H4 (cell line): ENCODE measurements around the gene CPXM2. TPM values are rescaled to one million over a fixed set of nuclear protein-coding genes. Genes with fewer than 3 reads are reported as not detected.

Experiments
- DNase-seq: peaks from one replicate; pipeline ENCODE4 v3.0.0-alpha.2; 2015; ENCODE audit warnings: low spot score
- total RNA-seq: library from RNA; depleted of rRNA; stranded (reverse); fragments of >200 nt; shearing (Covaris generic); gene quantifications from 2 replicates; pipeline ENCODE4 v1.2.3, GENCODE V29; 2014

The CPXM2 gene
- total RNA-seq, 1 experiment from 2014 or later: not detected

DNA sequence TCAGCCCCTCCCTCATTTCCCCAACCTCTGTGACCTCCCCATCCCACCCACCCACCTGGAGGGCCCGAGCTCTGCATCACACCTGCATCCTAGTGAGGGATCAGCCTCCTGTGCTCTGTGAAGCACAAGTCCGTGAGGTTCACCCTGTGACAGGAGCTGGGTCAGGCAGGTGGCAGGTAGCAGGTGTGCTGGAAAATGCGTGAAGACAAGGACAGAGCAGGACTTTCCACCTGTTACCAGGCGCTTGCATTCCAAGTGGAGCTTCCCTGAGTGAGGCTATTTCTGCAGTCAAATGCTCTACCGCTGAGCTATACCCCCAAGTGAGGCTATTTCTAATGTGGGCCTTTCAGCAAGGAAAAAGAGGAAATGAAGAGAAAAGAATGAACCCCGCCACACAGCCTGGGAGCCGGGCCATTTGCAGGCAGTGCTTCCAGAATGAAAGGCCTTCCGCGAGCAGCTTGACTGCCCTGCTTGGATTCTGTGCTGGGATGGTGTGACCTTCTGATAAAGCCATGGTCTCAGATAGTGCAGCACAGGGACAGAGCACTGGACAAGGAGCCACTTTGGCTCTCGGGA lies 13.3 kb upstream of the CPXM2 start:
- DNase-seq: no peak

DNA sequence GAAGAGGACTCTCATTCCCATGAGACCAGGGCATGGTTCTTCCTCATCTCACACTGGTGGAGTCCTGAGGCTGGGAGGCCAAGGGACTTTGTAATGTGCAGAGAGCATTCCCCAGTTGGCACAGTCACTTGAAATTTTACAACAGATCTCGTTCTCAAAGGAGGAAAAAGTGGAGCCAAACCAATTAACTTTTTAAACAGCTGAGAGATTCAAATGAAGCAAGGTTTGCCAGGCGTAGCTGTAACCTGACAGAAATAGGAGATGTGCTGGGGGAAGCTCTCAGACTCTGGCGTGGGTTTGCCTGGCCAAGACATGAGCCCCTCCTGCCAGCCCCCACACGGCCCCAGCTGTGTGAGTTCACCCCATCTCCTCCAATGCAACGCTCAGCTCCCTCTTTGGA lies 12.0 kb upstream of the CPXM2 start:
- DNase-seq: no peak

DNA sequence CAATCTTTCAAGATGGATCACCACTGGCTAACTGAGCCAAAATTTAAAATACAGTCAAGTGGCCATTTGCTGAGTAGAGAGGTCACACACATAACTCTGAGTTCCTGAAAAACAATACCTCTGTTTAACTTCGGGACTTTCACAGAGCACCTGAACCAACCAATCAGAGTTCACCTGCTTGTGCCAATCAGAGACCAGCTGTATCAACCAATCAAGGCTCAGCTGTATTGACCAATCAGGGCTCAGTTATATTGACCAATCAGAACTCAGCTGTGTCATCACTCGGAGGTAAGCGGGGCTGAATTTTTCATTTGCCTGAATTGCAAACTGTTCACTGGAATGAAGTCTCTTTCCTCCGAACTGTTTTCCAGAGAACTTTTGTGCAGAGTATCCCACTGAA lies 10.0 kb upstream of the CPXM2 start:
- no peak for DNase-seq

GRCh38 chr10:123897146-123897545 lies 5.5 kb upstream of the CPXM2 start:
- no peak for DNase-seq

DNA sequence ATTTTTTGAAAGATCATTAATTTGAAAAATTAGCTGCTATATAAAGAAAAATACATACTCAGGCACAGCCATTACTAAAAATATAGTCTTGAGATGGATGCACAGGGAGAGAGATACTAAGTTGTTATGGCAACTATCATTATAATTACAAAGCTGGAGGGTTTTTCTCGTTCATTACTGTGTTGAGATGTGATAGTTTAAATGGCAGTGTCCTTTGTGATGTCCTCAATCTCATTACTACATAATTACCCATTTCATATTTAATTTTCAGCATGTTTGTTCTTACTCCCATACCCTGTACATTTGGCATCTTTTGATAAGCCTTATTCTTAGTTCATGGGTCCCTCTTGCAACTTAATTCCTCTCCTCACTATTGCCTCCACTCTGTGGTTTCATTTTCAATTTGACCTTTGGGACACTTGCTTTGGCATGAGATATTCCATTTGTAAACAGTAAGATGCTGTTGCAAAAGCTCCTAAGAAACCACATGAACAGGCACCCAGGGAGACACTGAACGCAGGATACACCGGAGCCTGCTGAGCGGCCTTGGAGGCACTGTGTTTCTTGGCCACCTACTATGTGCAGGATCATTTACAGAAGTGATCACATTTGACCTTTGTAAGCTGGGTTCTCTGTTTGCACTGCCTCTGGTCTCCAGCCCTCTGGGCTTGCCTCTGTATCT lies 4.8 kb upstream of the CPXM2 start:
- peak; percentile 16 for DNase-seq

- DNase-seq: no peak
Observed at GRCh38 chr10:123893651-123894050, 2.0 kb upstream of the CPXM2 start.

GRCh38 chr10:123890756-123891143 lies 857 bp downstream of the CPXM2 start:
- no peak for DNase-seq

DNA sequence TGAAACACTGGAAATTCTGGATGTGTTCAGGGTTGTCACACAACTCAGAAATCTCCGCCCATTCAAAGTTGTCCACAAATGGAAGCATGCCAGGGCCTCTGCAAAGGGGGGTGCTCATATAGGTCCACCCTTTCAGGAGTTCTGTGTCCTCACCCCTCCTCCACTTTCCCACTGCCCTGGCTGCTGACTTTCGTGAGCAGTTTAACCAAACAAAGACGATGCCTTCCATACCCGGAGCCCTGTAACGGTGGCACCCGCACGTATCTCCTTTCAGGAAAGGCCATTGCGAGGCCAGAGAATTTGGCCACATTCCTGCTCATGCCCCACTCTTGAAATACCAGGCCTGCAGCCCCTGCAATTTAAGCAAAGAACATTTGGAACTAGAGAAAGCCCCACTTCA lies 1.4 kb downstream of the CPXM2 start:
- no peak for DNase-seq

- DNase-seq: no peak
Observed at GRCh38 chr10:123889821-123890220, 1.8 kb downstream of the CPXM2 start.

DNA sequence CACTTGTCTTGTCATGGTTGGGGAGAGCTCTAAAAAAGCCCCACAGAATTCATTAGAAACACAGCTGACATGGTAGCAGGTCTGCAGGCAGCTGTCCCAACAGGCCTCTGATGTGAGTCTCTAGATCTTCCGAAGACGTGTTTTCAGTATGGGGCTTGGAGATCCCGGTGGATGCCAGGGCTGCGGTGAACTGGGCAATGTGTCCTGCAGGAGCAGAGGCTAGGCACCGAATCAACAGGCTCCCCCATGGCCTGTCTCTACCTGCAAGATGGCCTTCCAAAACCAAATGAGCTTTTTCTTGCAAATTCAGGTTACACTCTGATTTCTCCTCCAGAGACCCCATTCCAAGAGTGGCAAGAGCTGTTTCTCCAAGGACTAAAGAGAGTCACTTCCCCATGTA lies 2.9 kb downstream of the CPXM2 start:
- DNase-seq: no peak

DNA sequence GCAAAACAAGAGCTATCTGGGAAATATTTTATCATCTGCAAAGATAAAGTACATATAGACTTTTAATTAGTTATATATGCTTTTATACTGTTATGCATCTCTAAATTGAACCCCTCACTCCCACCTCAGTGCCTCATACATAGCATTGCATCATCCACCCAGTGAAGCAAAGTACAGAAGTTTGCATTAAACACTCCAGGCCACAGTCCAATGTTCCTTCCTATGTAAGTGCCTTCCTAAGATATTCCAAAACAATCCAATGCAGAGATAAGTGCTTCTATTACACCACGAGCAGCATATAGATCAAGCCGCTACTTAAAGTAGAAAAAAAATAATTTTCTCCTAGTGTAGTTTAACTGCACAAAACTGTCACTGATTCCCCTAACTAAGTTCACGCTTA lies 3.4 kb downstream of the CPXM2 start:
- DNase-seq: no peak

- DNase-seq: no peak
Observed at GRCh38 chr10:123886292-123886691, 5.3 kb downstream of the CPXM2 start.

DNA sequence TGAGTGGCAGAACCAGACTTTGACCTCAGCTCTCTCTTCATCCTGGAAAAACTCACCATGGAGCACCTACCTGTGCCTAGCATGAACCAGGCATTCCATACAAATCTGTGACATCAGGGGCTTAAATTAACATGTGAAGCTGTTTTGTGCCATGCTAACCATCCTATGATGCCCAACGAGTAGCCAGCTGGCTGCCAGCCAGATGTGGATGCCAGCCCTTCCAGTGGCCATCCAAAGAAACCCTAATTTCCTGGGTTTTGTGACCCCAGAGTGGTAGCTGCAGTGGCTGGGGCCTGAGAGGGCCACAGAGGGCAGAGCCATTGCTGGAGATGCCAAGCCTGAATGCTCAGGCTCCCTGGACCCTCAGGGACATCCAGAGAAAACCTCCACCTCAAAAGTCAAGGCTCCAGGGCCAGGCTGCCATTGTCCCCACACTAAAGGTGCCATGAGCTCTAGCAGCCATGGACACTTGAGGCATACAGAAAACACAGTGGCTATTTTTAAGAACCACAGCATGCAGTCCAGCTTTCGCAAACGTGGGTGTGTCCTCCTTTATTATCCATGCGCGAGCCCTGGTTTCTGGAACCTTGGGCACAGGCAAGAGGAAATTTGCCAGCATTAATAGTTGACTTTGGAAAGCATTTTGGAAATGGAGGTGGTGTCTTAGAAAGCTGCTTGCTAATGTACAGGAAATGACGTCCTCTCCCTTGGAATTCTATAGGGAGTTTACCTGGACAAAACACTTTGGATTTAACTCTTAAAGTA lies 6.0 kb downstream of the CPXM2 start:
- no peak for DNase-seq

DNA sequence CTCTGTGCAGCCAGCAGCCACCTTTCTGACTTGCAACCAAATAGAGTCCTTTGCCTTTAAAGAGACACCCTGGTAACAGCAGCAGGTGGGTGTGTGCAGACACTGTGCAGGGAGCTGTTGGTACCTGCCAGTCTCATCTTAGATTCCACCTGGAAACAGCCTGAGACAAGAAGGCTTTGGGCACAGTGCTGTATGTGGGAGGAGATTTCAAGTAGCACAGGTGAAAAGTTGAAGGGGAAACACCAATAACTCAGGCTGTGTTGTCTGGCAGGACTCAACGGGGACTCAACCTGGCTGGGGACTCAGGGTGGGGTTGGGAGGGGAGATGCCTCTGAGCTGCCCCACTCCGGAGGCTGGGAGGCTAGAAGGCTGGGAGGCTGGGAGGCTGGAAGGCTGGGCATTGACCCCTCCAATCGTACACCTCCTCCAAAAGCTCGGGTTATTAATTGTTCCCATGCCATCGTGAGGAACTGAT lies 6.7 kb downstream of the CPXM2 start:
- DNase-seq: no peak

- DNase-seq: no peak
Observed at GRCh38 chr10:123884351-123884906, 7.2 kb downstream of the CPXM2 start.

DNA sequence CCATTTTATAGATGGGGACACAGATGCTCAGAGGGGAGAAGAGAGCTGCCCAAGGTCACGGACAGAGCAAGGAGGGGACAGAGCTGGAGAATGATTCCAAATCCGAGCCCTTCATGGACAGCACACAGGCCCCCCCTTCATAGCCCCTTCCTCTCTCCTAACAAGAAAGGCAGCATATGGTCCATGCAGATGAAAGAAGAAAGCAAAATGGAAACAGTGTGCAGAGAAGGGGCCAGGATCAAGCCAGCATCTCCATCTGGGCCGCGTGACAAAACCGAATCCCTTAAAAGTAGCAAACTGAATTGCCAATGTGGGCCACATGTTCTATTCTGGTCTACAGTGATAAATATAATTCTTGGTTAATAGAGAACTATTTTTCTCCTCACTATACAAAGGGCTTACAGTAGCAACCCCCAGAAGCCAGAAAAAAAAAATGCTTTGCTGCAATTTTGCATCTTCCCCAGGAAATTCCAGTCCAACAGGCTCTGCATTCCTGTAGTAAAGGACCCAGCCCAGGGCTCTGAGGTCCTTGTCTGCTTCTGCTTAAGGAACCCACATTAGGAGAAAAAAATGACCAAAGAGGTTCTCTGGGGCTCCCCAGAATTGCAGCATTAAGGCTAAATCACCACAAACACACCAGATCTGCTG lies 7.8 kb downstream of the CPXM2 start:
- no peak for DNase-seq

DNA sequence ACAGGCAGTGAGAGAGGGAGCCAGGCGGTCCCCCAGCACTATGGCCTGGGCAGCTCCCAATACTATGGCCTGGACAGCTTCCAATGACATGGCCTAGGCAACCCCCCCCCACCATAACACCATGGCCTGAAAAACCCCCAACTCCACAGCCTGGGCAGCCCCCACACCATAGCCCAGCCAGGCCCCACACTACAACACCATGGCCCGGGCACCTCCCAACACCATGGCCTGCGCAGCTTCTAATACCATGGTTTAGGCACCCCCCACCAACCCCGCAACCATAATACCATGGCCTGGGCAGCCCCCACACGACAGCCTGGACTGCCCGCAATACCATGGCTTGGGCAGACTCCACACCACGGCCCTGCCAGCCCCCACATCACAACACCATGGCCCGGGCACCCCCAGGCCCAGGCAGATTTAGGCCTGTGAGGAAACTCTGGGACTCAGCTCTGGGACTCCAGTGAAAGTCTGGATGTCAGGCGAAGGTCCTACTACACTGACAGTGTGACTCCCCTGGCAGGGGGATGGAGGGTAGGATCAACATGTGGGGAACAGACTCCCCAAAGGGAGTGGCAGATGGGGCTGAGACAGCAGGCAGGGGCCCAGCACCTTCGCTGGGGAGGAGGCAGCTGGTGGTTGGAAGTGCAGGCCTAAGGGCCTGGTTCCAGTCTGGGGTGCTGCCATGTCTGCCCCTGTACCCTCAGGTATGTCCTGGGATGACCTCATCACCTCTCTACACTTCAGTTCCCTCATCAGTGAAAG lies 8.7 kb downstream of the CPXM2 start:
- DNase-seq: no peak

- DNase-seq: no peak
Observed at GRCh38 chr10:123882177-123882576, 9.4 kb downstream of the CPXM2 start.

DNA sequence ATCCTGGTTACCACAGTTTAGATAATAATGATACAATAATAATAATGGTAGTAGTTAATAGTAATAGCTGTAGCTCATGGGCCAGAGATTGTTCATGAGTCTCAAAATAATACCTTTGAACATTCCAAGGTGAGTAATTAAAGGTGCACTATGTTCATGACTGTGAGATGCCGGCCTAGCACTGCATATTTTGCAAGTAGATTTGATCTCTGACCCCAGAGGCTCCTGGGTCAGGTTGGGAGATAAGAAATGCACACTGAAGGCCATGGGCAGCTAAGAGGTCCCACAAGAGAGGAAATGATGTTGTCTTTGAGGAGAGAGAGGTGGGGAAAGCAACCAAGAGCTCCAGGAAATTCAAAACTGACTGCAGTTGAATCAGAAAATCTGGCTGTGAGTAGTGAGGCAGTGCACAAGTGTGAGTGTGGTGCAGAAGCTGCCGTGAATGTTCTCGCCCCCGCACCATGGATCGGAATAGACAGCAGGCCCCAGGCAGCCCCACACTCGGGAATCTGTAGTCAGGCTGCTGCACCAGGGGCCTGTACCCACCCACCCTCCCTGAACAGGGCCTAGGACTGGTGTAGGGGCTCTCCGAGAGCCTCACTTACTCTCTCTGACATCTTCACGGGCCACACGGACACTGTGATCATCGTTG lies 11.9 kb downstream of the CPXM2 start:
- no peak for DNase-seq

DNA sequence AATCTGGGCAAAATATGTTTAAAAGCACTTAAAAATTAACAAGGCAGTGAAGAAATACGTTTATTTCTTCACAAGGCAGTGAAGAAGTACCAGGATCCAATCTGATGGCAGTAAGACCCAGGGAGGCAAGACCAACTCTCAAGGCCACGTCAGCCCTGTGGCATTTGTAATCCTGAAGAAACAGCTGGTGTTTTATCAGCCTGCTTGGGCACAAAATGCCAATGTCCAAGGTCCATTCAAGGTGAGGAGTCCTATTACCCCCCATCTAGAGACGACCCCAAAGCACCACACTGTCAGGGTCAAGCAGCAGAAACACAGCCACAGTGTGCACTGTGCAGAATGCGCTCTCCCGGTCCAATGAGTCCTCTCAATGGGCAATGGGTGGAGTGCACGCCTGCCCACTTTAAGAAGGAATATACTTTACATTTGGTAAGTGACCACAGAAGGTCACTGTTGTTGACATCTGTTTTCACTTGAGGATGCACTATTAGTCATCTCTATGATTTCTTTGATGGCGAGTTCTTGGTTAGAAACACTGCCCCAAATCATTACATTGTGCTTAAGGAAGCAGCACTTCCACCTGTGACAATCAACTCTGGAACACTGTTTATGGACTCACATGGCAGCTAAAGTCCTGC lies 12.8 kb downstream of the CPXM2 start:
- no peak for DNase-seq
